A673 (cell line): Measurements from ENCODE around the gene RDH11.

Experiments used
- EZH2 ChIP-seq: fragments of 200-600 bp; sonication (generic); IDR thresholded peaks from 2 replicates; pipeline ENCODE4 v1.6.1; 2017; ENCODE audit warnings: borderline replicate concordance, low read depth, mild to moderate bottlenecking, mixed read lengths, antibody characterized with exemption, low read length; ENCODE audit not compliant: poor library complexity, severe bottlenecking
- TF ChIP-seq, protein P1 (sequence below): fragments of 300-800, 200-600 bp; sonication (generic); conservative IDR thresholded peaks from 2 replicates; pipeline ENCODE4 v1.5.1; 2017; ENCODE audit warnings: low read depth, mild to moderate bottlenecking, antibody characterized with exemption, low read length, moderate library complexity, mixed read lengths

DNA sequence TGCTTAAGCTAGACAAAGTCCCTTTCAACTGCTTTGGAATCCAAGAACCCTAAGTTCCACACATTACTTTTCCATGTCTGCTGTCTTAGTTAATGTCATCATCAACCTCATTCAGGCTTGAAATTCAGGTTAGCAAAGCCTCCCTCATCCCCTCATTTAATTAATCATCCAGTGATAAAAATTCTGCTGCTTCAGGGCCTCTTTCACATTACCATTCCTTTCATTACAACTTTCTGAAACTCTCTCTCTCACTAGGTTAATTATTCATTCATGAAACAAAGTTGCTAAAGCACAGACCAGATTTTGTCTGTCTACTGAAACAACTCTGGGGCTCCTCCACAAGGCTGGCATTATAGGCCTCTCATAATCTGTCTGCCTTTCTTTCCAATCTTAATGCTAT lies 11.7 kb downstream of the RDH11 start:
- TF ChIP-seq, protein P1, sequence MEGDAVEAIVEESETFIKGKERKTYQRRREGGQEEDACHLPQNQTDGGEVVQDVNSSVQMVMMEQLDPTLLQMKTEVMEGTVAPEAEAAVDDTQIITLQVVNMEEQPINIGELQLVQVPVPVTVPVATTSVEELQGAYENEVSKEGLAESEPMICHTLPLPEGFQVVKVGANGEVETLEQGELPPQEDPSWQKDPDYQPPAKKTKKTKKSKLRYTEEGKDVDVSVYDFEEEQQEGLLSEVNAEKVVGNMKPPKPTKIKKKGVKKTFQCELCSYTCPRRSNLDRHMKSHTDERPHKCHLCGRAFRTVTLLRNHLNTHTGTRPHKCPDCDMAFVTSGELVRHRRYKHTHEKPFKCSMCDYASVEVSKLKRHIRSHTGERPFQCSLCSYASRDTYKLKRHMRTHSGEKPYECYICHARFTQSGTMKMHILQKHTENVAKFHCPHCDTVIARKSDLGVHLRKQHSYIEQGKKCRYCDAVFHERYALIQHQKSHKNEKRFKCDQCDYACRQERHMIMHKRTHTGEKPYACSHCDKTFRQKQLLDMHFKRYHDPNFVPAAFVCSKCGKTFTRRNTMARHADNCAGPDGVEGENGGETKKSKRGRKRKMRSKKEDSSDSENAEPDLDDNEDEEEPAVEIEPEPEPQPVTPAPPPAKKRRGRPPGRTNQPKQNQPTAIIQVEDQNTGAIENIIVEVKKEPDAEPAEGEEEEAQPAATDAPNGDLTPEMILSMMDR, result no peak
- no peak for TF ChIP-seq EZH2
